ENCODE measurements around the gene MAPK4.

- TF ChIP-seq NFE2L1 (CRISPR knock-in tag; IDR thresholded peaks at IDR 0.05) (no peak), ZSCAN18 (CRISPR knock-in tag; IDR thresholded peaks at IDR 0.05) (no peak), SMAD4 (CRISPR knock-in tag; IDR thresholded peaks at IDR 0.05) (no peak)
These were observed 55.0 kb downstream of the MAPK4 start for GRCh38 chr18:50614838-50615237.
